ENCODE data around the gene ALOX15.

The ALOX15 gene

DNA sequence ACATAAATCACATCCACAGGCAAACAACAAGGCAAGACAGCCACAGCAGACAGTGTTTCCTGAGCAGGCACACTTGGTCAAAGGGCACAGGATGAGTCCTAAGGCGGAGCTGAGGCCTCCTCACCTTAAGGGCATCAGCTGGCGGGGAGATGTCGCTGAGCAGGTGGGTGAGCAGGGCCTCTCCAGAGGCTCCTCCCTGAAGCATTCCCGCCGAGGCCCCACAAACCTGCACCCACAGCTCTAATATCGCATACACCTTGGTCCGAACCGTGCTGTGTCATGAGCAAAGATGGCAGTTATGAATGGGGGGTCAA is 33.2 kb upstream of the ALOX15 start:
- no peak for TF ChIP-seq CTCF (IDR thresholded peaks at IDR 0.05; ENCODE audit: extremely low read depth, missing control alignments)
- no peak for DNase-seq (ENCODE audit: low spot score)

- no peak for DNase-seq (ENCODE audit: low spot score)
- no peak for TF ChIP-seq CTCF (IDR thresholded peaks at IDR 0.05; ENCODE audit: extremely low read depth, missing control alignments)
These were observed 32.7 kb upstream of the ALOX15 start for GRCh38 chr17:4673986-4674684.

DNA sequence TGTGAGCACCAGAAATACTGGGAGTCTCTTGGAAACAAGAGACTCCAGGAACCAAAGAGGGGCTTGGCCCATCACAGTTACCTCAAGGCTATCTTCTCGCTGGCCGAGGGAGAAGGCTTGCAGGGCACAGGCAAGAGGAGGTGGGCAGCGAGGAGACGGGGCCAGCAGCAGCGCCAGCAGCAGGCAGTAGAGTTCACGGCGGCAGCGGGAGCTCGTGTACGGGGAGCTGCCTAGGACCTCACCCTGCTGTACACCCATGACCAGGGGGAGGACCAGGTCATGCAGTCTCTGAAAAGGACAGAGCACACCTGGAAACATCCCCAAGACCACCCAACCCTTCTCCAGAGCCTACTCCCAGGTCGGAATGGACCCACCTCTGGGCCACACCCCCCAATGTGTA is 31.7 kb upstream of the ALOX15 start:
- TF ChIP-seq CTCF (IDR thresholded peaks at IDR 0.05; ENCODE audit: extremely low read depth, missing control alignments): no peak
- DNase-seq (ENCODE audit: low spot score): no peak

DNA sequence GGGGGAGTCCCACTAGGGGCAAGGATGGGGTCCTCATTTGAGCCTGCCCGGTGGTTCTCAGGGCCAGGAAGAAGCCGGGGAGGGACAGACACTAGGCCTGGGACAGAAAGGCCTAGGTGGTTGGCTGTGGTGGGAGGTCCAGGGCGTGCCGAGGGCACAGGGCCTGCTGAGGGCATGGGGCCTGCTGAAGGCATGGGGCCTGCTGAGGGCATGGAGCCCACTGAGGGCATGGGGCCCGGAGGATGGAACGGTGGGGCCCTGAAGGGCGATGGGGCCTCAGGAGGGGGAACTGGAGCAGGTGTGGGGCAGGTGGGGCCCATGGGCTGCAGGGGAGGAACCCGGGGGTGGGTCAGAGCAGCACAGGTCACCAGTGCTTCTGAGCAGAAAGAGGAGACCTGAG is 31.3 kb upstream of the ALOX15 start:
- no peak for TF ChIP-seq CTCF (IDR thresholded peaks at IDR 0.05; ENCODE audit: extremely low read depth, missing control alignments)
- DNase-seq (ENCODE audit: low spot score): no peak

GRCh38 chr17:4672055-4672630 is 30.7 kb upstream of the ALOX15 start:
- DNase-seq (ENCODE audit: low spot score): no peak
- TF ChIP-seq CTCF (IDR thresholded peaks at IDR 0.05; ENCODE audit: extremely low read depth, missing control alignments): no peak

- TF ChIP-seq CTCF (IDR thresholded peaks at IDR 0.05; ENCODE audit: extremely low read depth, missing control alignments): no peak
- DNase-seq (ENCODE audit: low spot score): no peak
These were observed 25.7 kb upstream of the ALOX15 start for GRCh38 chr17:4667166-4667565.

DNA sequence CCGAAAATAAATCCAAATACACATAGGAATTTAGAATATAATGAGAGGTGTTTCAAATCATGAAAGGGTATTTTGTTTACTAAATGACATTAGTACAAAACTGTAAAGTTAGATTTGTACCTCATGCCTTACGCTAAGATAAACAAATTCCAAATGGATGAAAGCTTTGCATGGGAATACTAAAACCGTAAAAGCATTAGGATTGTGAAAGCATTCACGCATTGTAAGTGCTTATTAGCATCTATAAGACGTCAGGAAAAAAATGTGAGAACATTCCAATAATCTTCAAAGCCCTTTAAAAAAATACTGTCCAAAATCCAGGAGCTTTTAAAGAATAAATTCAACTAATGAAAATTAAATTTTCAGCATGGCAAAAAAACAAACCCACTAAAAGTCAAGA is 24.8 kb upstream of the ALOX15 start:
- no peak for DNase-seq (ENCODE audit: low spot score)
- no peak for TF ChIP-seq CTCF (IDR thresholded peaks at IDR 0.05; ENCODE audit: extremely low read depth, missing control alignments)

Data from GM20000 (cell line).